HG03354 (cell line): ENCODE results near the gene GRHPR.
"Not testable (repeated sequence)": the region's sequence is repeated elsewhere in the genome, so short reads cannot be mapped to it uniquely, and the experiment has no call there.

Experiments used
- ATAC-seq: cut with Tn5 transposase; IDR thresholded peaks from one replicate; pipeline ENCODE4 v1.9.1; 2021; ENCODE audit warnings: mild to moderate bottlenecking; ENCODE audit not compliant: unreplicated experiment, poor library complexity, severe bottlenecking

GRHPR gene

GRCh38 chr9:37397948-37398347 lies 24.5 kb upstream of the GRHPR start:
- not testable (repeated sequence) for ATAC-seq

- ATAC-seq, result no peak
Observed at GRCh38 chr9:37398464-37399025, 24.0 kb upstream of the GRHPR start.

GRCh38 chr9:37399336-37399735 lies 23.2 kb upstream of the GRHPR start:
- ATAC-seq, result no peak

GRCh38 chr9:37404590-37404989 lies 17.9 kb upstream of the GRHPR start:
- ATAC-seq, result no peak

GRCh38 chr9:37405350-37405749 lies 17.1 kb upstream of the GRHPR start:
- no peak for ATAC-seq

GRCh38 chr9:37405764-37406380 lies 16.6 kb upstream of the GRHPR start:
- no peak for ATAC-seq

- ATAC-seq, result no peak
Observed at GRCh38 chr9:37406603-37407401, 15.7 kb upstream of the GRHPR start.

GRCh38 chr9:37407468-37407867 lies 15.0 kb upstream of the GRHPR start:
- ATAC-seq, result no peak

GRCh38 chr9:37408933-37409710 lies 13.4 kb upstream of the GRHPR start:
- ATAC-seq, result peak; percentile 90

- no peak for ATAC-seq
Observed at GRCh38 chr9:37410354-37410861, 12.1 kb upstream of the GRHPR start.

- peak; percentile 19 for ATAC-seq
Observed at GRCh38 chr9:37410969-37411785, 11.3 kb upstream of the GRHPR start.

GRCh38 chr9:37412431-37413151 lies 9.9 kb upstream of the GRHPR start:
- no peak for ATAC-seq

GRCh38 chr9:37413311-37413710 lies 9.2 kb upstream of the GRHPR start:
- ATAC-seq, result no peak

- ATAC-seq, result no peak
Observed at GRCh38 chr9:37414503-37414943, 8.0 kb upstream of the GRHPR start.

- peak; percentile 40 for ATAC-seq
Observed at GRCh38 chr9:37415011-37415719, 7.3 kb upstream of the GRHPR start.

GRCh38 chr9:37417252-37417803 lies 5.2 kb upstream of the GRHPR start:
- no peak for ATAC-seq

GRCh38 chr9:37417857-37418618 lies 4.5 kb upstream of the GRHPR start:
- ATAC-seq, result no peak
